Karpas-422 (cell line): ENCODE measurements around the gene ITPRID1. TPM values are rescaled to one million over a fixed set of nuclear protein-coding genes. Genes with fewer than 3 reads are reported as not detected.

Source experiments
- DNase-seq: peaks from one replicate; pipeline ENCODE4 v3.0.0-alpha.2; 2015
- H2AFZ ChIP-seq: fragments of 200-600 bp; sonication (generic); 2 replicates; pipeline ENCODE4 v1.6.1; 2014; ENCODE audit warnings: antibody characterized with exemption, low read length, mixed read lengths
- H3K27ac ChIP-seq: fragments of 200-600 bp; sonication (generic); 2 replicates; pipeline ENCODE4 v1.5.1; 2014; ENCODE audit warnings: mild to moderate bottlenecking, low read length, moderate library complexity
- H3K27me3 ChIP-seq: fragments of 200-600 bp; sonication (generic); 2 replicates; pipeline ENCODE4 v1.6.1; 2014; ENCODE audit warnings: low read length, mixed read lengths
- H3K36me3 ChIP-seq: fragments of 200-600 bp; sonication (generic); 2 replicates; pipeline ENCODE4 v1.6.1; 2014; ENCODE audit warnings: low read length, mixed read lengths; ENCODE audit not compliant: insufficient read depth
- H3K4me1 ChIP-seq: fragments of 200-600 bp; sonication (generic); 2 replicates; pipeline ENCODE4 v1.6.1; 2014; ENCODE audit warnings: mild to moderate bottlenecking, low read length, mixed read lengths
- H3K4me2 ChIP-seq: fragments of 200-600 bp; sonication (generic); 2 replicates; pipeline ENCODE4 v1.6.1; 2014; ENCODE audit warnings: low read length, low read depth, mild to moderate bottlenecking; ENCODE audit not compliant: poor library complexity, severe bottlenecking
- H3K4me3 ChIP-seq: fragments of 200-600 bp; sonication (generic); 2 replicates; pipeline ENCODE4 v1.5.1; 2014; ENCODE audit warnings: mild to moderate bottlenecking, antibody characterized with exemption, low read length, mixed read lengths
- H3K79me2 ChIP-seq: fragments of 200-600 bp; sonication (generic); 2 replicates; pipeline ENCODE4 v1.6.1; 2014; ENCODE audit warnings: mild to moderate bottlenecking, low read length, mixed read lengths
- H3K9ac ChIP-seq: fragments of 200-600 bp; sonication (generic); 2 replicates; pipeline ENCODE4 v1.6.0; 2014; ENCODE audit warnings: low read length
- H3K9me2 ChIP-seq: fragments of 200-600 bp; sonication (generic), shearing (Covaris generic); replicated peaks from 2 replicates; pipeline ENCODE4 v1.6.0; 2014; ENCODE audit warnings: mild to moderate bottlenecking, low read length, moderate library complexity; ENCODE audit not compliant: insufficient read depth
- H3K9me3 ChIP-seq: fragments of 300-700, 200-600 bp; sonication (generic); 2 replicates; pipeline ENCODE4 v1.6.1; 2014; ENCODE audit warnings: low read length, mixed read lengths
- H4K20me1 ChIP-seq: fragments of 200-600 bp; sonication (generic); 2 replicates; pipeline ENCODE4 v1.6.1; 2014; ENCODE audit warnings: mild to moderate bottlenecking, antibody characterized with exemption, low read length, low read depth; ENCODE audit not compliant: insufficient read depth
- total RNA-seq: library from RNA; depleted of rRNA; stranded (reverse); fragments of >200 nt; shearing (Covaris generic); gene quantifications from 2 replicates; pipeline ENCODE4 v1.2.3, GENCODE V29; 2014; ENCODE audit warnings: low replicate concordance

Gene ITPRID1
- total RNA-seq, 1 experiment from 2014 or later = not detected

DNA sequence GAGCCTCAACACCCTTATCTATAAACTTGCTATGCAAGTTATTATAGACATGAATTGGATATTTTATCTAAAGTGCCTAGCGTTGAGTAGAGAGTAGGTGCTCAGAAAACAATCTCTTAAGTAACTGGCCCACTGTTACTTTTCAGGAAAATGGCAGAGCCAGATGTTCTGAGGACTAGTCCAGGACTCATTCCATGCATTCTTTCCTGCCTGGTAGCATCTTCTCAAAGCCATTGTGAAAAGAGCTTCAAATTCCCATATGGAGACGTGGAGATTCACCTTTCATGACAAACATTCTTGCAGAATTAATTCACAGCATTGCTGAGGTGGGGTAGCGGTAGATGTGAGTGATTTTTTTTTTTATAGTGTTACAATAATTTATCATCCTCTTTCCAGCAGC, 35.9 kb upstream of the ITPRID1 start:
- H3K4me3 ChIP-seq = no peak overlapping the region
- H3K9ac ChIP-seq = no peak overlapping the region

DNA sequence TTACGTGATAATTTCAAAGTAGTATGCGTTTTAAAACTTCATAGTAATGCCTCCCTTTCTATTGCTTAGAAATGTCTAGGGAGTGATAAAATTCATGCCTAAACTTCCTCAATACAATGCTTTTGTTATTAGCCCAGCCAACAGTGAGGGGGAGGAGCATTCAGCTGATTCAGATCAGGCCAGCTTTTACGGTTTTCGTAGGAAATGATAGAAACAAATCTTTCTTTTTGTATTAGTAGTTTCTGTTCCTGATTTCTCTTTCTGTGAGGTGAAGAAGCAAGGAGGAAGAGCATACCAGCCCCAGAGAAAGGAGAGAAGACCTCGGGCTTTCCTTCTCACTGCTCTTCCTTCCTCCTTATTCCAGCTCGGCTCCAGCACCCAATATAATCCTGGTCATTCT, 35.2 kb upstream of the ITPRID1 start:
- Histone ChIP-seq H3K79me2 (no peaks in the 10 kb centered on the region), H3K4me1 (peaks cover 7% of the 10 kb centered on the region), H3K9me3 (no peaks in the 10 kb centered on the region), H3K27ac (no peak overlapping the region), H3K9ac (no peak overlapping the region), H3K27me3 (no peaks in the 10 kb centered on the region), H3K9me2 (no peaks in the 10 kb centered on the region), H3K4me3 (no peak overlapping the region), H3K36me3 (no peaks in the 10 kb centered on the region), H4K20me1 (no peaks in the 10 kb centered on the region), H2AFZ (no peak overlapping the region), H3K4me2 (no peak overlapping the region)
- peak; percentile 52 for DNase-seq

More for the DNA sequence above, 35.9 kb upstream of the ITPRID1 start:
- H3K9me2 ChIP-seq = no peaks in the 10 kb centered on the region
- no peak overlapping the region for H3K4me2 ChIP-seq
- DNase-seq = no peak
- no peak overlapping the region for H2AFZ ChIP-seq
- H3K27ac ChIP-seq = no peak overlapping the region
- H3K9me3 ChIP-seq = no peaks in the 10 kb centered on the region
- no peaks in the 10 kb centered on the region for H3K27me3 ChIP-seq
- H3K4me1 ChIP-seq = peaks cover 7% of the 10 kb centered on the region
- no peaks in the 10 kb centered on the region for H4K20me1 ChIP-seq
- no peaks in the 10 kb centered on the region for H3K36me3 ChIP-seq
- H3K79me2 ChIP-seq = no peaks in the 10 kb centered on the region

DNA sequence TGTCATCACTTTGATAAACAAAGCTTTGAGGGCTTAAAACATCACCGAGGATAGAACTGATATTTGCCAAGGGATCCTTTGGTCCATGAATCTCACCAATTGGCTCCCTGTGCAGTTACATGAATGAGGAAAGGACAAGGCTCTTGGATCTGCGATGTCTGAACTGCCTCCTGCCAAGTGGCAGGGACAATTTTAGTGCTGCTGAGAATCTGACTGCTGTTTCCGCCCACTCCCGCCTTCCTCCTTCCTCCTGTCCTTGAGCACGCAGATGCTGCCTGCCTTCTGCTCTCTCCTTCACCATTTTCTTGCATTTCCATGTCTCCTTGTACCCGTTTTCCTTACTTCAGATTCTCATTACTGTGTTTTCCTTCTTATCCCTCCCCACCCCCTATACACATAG, 26.8 kb upstream of the ITPRID1 start:
- Histone ChIP-seq H2AFZ (no peak overlapping the region), H3K9ac (no peak overlapping the region), H3K9me2 (no peaks in the 10 kb centered on the region), H3K4me1 (no peaks in the 10 kb centered on the region), H3K4me3 (no peak overlapping the region), H3K79me2 (no peaks in the 10 kb centered on the region), H3K27me3 (no peaks in the 10 kb centered on the region), H3K9me3 (no peaks in the 10 kb centered on the region), H3K36me3 (no peaks in the 10 kb centered on the region), H4K20me1 (no peaks in the 10 kb centered on the region), H3K4me2 (no peak overlapping the region), H3K27ac (no peak overlapping the region)
- DNase-seq = no peak

DNA sequence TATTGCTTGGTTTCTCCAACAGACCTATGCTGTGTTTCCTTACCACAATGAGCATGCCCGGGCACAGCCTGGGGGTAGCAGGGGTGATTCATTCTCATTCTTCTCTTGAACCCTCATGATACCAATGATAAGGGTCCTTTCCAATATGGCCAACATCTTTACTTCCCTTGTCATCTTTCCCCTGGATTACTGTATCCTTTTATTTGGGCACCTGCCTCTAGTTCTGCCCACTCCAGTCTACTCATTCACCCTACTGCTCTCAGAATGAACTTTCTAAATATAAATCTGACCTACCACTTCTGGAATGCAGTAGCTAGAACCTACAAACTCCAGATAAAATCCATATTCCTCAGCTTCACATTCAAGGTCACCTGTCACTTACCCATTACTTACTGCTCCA, 26.4 kb upstream of the ITPRID1 start:
- Histone ChIP-seq H3K9ac (no peak overlapping the region), H3K79me2 (no peaks in the 10 kb centered on the region), H3K9me2 (no peaks in the 10 kb centered on the region), H3K27me3 (no peaks in the 10 kb centered on the region), H3K4me2 (no peak overlapping the region), H3K9me3 (no peaks in the 10 kb centered on the region), H3K4me1 (no peaks in the 10 kb centered on the region), H3K36me3 (no peaks in the 10 kb centered on the region), H3K4me3 (no peak overlapping the region), H4K20me1 (no peaks in the 10 kb centered on the region), H3K27ac (no peak overlapping the region), H2AFZ (no peak overlapping the region)
- DNase-seq = no peak

DNA sequence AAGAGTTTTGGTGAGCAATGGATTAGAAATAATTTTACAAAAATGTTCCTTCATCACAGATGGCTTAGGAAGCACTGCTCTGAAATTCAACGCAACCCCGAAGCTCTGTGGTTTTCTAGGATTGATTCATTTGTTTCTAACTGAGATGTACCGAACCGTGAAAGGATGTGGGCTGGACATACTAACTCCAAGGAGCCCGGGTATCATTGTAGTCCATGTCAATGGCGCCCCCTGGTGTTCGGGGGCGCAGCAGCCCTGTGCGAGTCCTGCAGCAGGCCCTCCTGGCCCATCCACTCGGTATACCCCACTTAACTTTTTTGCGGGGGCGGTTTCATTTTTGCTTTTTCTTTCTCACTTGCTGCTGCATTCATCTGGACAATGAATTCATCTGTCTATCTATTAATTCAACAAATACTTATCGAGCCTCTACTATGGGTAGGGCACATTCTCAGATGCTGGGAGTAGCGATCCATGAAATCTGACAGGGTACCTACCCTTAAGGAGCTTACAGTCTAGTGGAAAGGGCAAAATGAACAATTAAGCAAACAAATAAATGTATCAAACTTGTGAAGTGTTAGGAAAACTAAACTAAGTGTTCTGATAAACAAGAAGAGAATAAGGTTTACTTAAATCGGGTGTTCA, 25.2 kb upstream of the ITPRID1 start:
- Histone ChIP-seq H3K79me2 (no peaks in the 10 kb centered on the region), H3K27me3 (no peaks in the 10 kb centered on the region), H3K4me2 (no peak overlapping the region), H4K20me1 (no peaks in the 10 kb centered on the region), H3K36me3 (no peaks in the 10 kb centered on the region), H2AFZ (no peak overlapping the region), H3K9me2 (no peaks in the 10 kb centered on the region), H3K9ac (no peak overlapping the region), H3K4me3 (no peak overlapping the region), H3K27ac (no peak overlapping the region), H3K4me1 (no peaks in the 10 kb centered on the region), H3K9me3 (no peaks in the 10 kb centered on the region)
- peak; percentile 88 for DNase-seq

DNA sequence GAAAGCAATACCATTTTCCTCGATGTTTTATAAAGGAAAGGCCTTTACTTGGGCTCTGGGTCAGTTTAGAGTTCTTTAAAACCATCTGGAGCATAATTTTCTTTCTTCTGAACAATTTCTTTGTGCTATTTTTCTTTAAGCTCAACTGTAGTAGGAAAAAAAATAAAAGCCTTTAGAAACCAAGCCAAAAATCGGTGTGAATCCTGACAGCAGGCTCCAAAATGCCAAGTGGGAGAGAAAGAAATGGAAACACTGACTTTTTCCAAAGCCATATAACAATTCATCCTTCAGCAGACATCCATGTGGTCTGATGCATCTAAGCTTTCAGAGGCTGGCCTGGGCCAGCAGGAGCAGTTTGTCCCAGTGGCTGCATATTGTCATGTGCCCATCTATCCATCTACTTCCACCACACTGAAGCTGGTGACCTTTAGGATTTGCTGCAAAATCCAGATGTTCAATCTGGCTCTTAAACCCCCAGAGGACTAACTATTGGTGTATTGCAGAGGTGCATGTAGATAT, 23.0 kb upstream of the ITPRID1 start:
- Histone ChIP-seq H3K27ac (no peak overlapping the region), H3K9me3 (no peaks in the 10 kb centered on the region), H3K4me2 (no peak overlapping the region), H3K9me2 (no peaks in the 10 kb centered on the region), H3K79me2 (no peaks in the 10 kb centered on the region), H3K4me3 (no peak overlapping the region), H3K36me3 (no peaks in the 10 kb centered on the region), H4K20me1 (no peaks in the 10 kb centered on the region), H3K4me1 (no peaks in the 10 kb centered on the region), H3K27me3 (no peaks in the 10 kb centered on the region), H3K9ac (no peak overlapping the region), H2AFZ (no peak overlapping the region)
- DNase-seq = no peak

DNA sequence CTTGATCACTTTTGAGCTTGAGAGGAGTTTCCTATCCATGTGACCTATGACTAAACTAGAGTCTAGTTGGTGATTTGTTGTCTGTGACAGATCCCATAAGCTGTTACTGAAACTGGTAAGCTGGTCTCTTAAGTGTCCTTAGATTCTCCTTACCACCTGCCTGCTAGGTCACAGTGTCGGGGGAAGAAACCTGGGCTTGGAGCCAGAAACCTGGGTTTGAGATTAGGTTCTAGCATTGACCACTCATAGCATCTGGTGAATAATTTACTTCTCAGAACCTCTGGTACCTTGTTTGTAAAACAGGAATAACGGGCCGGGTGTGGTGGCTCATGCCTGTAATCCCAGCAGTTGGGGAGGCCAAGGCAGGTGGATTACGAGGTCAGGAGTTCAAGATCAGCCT, 21.8 kb upstream of the ITPRID1 start:
- no peaks in the 10 kb centered on the region for H3K36me3 ChIP-seq
- no peak overlapping the region for H2AFZ ChIP-seq
- no peaks in the 10 kb centered on the region for H3K27me3 ChIP-seq
- no peaks in the 10 kb centered on the region for H3K79me2 ChIP-seq
- no peak for DNase-seq
- H3K27ac ChIP-seq = no peak overlapping the region
- no peaks in the 10 kb centered on the region for H4K20me1 ChIP-seq
- H3K4me2 ChIP-seq = no peak overlapping the region
- no peak overlapping the region for H3K4me3 ChIP-seq
- no peak overlapping the region for H3K9ac ChIP-seq
- no peaks in the 10 kb centered on the region for H3K9me3 ChIP-seq
- no peaks in the 10 kb centered on the region for H3K4me1 ChIP-seq
- no peaks in the 10 kb centered on the region for H3K9me2 ChIP-seq

DNA sequence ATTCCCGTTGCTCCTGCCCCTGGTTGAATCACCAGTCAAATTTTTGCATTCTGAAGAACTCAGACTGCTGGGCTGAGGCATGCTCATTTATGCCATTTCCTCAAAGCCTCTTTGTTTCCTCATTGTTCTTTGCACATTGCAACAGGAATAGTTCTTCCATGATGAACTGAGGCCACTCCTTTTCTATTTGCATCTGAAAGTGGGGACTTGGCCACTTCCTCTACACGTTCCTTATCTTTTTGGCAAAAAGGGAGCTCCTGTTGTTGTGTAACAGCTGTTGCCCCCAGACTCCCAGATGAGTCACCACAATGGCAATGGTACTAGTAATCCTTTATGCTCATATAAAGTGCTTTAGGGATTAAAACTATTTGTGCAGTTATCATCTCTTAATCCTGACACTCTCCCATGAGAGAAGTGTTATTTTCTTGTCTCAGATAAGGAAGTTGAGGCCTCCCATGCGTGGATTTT, 20.1 kb upstream of the ITPRID1 start:
- Histone ChIP-seq H3K4me3 (no peak overlapping the region), H3K36me3 (no peaks in the 10 kb centered on the region), H3K27me3 (no peaks in the 10 kb centered on the region), H3K9me3 (no peaks in the 10 kb centered on the region), H2AFZ (no peak overlapping the region), H3K27ac (no peak overlapping the region), H3K4me1 (no peaks in the 10 kb centered on the region), H4K20me1 (no peaks in the 10 kb centered on the region), H3K79me2 (no peaks in the 10 kb centered on the region), H3K9ac (no peak overlapping the region), H3K4me2 (no peak overlapping the region), H3K9me2 (no peaks in the 10 kb centered on the region)
- DNase-seq = no peak
